ENCODE data around the gene PLEKHA3. TPM values are rescaled to one million over a fixed set of nuclear protein-coding genes. Genes with fewer than 3 reads are reported as not detected.
"Not testable (repeated sequence)": the region's sequence is repeated elsewhere in the genome, so short reads cannot be mapped to it uniquely, and the experiment has no call there.

The PLEKHA3 gene
- total RNA-seq, 2 experiments from 2014 or later, result 27.0 to 31.7 TPM

DNA sequence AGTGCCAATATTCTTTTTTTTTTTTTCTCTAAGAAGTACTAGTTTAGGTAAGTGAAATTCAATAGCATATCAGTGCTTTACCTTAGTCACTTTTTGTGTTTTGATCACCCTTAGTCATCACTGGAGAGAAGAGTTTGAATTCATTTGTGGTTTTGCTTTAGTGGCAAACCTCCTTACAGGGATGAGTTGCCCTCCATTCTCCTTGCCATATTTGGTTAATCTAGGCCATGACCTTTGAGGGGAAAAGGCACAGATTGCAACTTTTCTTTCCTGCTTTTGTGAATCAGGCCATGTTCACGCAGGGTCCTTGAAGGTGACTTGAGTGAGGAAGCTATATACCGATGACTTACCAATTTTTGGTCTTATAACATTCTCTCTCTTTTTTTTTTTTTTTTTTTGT lies 34.4 kb downstream of the PLEKHA3 start:
- ChIA-PET POLR2A (no interaction called here), CTCF (interaction anchor here (0.6 to 1.6 kb wide), 3 partner anchors 9 to 101 kb away, joined by 3 to 4 read pairs (median 3); no protein-coding TSS in a partner anchor)

DNA sequence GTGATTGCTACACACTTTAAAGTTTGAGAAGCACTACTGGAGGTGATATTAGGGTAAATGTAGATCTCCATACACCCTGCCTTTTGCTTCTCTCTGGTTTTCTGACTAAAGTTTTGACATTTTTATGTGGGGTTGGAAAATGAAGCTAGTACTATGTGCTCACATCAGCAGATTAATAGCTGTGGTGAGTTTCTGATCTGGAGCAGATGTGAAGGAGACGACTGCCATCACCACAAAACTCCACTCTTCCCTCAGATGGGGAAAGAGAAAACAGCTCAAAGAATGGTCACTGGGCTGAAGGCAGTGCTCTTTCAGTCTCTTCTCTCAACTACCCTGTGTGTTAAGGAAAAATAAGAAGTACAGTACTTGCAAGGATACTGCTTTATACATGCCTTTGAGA lies 37.2 kb downstream of the PLEKHA3 start:
- ChIA-PET POLR2A (no interaction called here), CTCF (interaction anchor here (2.0 kb wide), 1 partner anchor 13 kb away, joined by 4 read pairs; no protein-coding TSS in a partner anchor)

DNA sequence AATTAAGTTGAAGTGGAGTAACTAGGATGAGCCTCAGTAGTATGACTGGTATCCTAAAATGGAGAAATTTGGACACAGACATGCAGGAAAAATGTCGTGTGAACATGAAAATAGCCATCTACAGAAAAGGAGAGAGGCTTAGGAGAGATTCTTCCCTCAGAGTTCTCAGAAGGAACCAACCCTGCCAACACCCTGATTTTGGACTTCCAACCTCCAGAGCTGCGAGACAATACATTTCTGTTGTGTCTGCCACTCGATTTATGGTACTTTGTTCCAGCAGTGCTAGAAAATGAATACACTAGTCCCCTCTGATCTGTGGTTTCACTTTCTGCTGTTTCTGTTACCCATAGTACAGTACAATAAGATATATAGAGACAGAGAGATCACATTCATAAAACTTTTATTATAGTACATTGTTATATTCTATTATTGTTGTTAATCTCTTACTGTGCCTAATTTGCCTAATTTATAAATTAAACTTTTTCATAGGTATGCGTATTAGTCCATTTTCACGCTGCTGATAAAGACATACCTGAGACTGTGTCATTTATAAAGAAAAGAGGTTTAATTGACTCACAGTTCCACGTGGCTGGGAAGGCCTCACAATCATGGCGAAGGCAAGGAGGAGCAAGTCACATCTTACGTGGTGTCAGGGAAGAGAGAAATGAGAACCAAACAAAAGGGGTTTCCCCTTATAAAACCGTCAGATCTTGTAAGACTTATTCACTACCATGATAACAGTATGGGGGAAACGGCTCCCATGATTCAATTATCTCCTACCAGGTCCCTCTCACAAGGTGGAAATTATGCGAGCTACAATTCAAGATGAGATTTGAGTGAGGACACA lies 41.3 kb downstream of the PLEKHA3 start:
- POLR2A ChIA-PET, result no interaction called here
- CTCF ChIA-PET, result interaction anchor here (0.8 to 2.0 kb wide), 3 partner anchors 9 to 47 kb away, joined by 3 to 5 read pairs (median 3); no protein-coding TSS in a partner anchor

DNA sequence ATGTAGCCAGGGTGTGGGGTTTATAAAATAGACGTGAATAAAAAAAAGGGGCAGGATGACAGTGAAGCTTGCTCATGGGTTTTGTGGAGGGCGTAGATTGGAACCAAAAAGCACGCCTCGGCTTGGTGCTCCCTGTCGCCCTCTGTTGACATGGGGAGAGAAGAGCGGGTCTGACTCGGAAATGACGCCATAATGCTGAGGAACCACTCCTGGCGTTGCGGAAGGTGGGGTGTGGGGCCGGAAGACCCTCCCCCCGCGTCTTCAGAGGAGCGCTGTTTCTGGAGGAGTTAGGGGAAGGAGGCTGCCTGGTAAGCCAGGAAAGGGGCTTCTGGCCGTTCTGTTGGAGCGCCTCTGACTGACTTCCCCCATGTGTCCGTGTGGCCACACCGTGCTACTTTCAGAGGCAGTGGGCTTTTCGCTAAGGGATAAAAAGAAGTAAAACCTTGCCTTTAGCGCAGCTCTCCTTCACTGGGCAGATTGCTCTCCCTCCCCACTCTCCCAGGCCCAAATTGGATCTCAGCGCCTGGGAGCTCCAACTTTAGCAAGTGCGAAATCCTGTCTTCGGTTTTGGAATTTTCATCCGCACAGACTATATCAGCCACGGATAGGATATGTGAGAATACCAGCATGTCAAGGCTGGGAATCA lies 42.8 kb downstream of the PLEKHA3 start:
- POLR2A ChIA-PET, result interaction anchor here (0.6 to 0.7 kb wide), 2 partner anchors 33 to 44 kb away, joined by 3 read pairs; no protein-coding TSS in a partner anchor
- CTCF ChIA-PET, result interaction anchor here (0.6 to 2.0 kb wide), 6 partner anchors 8 to 72 kb away, joined by 3 to 7 read pairs (median 4); partner anchors contain the start of genes PJVK and PRKRA

DNA sequence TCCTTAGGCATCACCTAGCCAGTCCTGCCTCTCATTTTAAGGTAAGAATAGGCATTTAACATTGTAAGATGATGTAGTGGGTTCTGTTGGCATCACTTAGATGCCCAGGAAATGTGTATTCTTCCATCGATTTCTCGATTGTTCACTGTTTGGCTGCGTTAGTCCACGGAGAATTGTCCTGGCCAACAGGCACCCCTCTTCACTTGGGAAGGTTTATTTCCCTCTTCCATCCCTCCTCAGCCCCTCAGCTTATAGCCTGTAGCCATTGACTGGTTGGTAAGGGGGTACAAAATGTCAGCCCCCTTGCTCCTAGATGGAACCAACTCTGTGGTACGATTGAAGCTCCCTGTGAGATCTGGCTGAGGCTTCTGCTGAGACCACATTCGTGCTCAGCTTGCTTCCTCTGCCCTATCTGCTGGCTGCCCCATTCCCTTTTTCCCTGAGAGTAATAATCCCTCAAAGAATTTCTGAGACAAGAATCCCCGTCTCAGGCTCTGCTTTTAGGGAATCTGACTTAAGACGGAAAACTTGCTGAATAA lies 43.4 kb downstream of the PLEKHA3 start:
- POLR2A ChIA-PET, result interaction anchor here (0.6 kb wide), 1 partner anchor 33 kb away, joined by 3 read pairs; no protein-coding TSS in a partner anchor
- CTCF ChIA-PET, result interaction anchor here (1.5 to 2.0 kb wide), 3 partner anchors 8 to 73 kb away, joined by 4 to 7 read pairs (median 5); partner anchors contain the start of genes PJVK and PRKRA

DNA sequence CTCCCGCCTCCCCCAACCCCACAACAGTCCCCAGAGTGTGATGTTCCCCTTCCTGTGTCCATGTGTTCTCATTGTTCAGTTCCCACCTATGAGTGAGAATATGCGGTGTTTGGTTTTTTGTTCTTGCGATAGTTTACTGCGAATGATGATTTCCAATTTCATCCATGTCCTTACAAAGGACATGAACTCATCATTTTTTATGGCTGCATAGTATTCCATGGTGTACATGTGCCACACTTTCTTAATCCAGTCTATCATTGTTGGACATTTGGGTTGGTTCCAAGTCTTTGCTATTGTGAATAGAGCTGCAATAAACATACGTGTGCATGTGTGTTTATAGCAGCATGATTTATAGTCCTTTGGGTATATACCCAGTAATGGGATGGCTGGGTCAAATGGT lies 44.8 kb downstream of the PLEKHA3 start:
- CTCF ChIA-PET, result interaction anchor here (1.9 kb wide), 1 partner anchor 10 kb away, joined by 4 read pairs; no protein-coding TSS in a partner anchor
- POLR2A ChIA-PET, result not testable (repeated sequence)

DNA sequence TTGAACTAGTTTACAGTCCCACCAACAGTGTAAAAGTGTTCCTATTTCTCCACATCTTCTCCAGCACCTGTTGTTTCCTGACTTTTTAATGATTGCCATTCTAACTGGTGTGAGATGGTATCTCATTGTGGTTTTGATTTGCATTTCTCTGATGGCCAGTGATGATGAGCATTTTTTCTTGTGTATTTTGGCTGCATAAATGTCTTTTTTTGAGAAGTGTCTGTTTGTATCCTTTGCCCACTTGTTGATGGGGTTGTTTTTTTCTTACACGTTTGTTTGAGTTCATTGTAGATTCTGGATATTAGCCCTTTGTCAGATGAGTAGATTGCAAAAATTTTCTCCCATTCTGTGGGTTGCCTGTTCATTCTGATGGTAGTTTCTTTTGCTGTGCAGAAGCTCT lies 45.2 kb downstream of the PLEKHA3 start:
- CTCF ChIA-PET, POLR2A ChIA-PET: not testable (repeated sequence)

DNA sequence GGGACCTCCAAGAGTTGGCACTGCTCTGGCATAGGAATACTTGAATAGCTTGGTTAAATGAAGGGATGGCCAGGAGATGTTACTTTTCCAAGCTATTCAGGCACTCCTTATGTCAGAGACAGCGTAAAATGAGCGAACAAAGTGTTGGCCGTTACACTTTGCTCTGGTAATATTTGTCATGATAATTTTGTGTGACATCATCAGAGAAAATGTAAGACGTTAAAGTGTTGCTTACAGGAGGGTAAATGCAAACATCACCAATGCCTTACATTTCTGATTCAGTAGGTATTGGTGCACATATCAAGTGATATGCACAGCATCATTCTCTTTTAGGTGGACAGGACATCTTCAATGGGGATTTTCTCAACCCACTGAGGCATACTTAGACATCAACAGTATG lies 46.0 kb downstream of the PLEKHA3 start:
- CTCF ChIA-PET, result no interaction called here

DNA sequence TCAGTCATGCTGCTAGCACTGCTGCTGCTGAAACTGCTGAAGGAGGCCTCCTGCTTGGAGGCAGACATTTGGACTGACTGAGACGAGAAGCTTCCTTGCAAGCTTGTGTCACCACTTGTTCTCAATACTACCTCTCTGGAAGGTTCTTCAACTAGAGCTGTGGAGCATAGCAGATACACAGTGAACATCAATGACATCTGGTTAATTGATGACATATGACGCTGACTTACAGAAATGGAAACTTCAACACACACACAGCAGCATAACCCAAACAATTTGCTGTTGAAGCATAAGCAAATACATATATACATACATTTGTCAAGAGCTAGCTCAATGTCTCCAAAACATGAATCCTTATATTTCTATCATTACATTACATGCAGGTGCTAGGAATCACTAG lies 47.3 kb downstream of the PLEKHA3 start:
- ChIA-PET CTCF (no interaction called here), POLR2A (no interaction called here)

More for the DNA sequence above, 46.0 kb downstream of the PLEKHA3 start:
- POLR2A ChIA-PET, result no interaction called here

DNA sequence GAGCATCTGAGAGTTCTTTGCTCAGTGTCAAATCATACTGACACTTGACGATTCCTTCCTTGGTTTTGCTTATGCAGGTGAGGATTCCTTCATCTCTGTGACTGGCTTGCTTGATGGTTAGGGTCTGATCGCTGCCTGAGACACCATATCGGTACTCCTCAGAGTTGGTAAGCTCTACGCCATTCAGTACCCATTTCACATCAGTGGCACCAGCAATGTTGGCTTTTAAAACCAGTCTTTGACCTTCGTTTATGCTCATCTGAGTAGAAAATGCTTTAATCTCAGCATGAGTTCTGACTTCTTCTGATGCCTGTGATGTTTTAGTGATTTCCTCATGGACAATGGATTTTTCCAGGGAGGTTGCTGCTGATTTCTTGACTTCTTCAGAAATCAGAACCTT lies 48.4 kb downstream of the PLEKHA3 start:
- ChIA-PET CTCF (no interaction called here), POLR2A (no interaction called here)

DNA sequence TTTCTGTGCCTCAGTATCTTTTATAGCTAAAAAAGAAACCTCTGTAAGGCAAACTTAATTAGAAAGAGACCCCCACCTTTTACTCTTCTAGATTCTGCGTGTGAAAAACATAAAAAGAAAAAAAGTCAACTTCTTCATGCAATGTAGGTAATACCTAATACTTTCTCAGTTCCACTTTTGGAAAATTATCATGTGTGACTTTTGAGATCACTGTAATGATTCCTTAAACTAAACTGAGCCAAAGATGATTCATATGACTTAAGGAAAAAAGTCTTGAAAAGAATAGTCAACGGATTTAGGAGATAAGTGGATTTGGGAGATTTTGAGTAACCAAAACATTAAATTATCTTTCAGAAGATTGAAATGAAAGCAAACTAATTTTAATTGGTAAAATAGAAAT lies 48.9 kb downstream of the PLEKHA3 start:
- ChIA-PET POLR2A (no interaction called here), CTCF (no interaction called here)

DNA sequence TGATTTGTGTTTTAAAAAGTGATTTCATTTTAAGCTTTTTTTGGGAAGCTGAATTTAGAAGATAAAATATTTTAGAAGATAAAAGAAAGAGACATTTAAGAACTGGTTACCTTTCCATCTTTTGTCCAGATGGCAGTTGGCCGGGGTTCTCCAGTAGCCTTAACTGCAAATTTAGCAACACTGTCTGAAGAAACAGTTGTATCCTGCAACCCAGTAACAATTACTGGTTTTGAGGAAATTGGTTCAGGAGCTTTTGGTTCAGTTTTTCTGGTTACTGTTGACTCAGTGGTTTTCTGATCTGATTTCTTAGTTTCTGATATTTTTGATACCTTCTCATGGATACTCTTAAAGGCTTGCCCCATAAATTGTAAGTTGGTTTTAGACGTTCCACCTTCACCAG lies 49.9 kb downstream of the PLEKHA3 start:
- ChIA-PET POLR2A (interaction anchor here (1.0 kb wide), 1 partner anchor 79 kb away, joined by 6 read pairs; the partner anchor contains the start of genes PJVK and PRKRA), CTCF (interaction anchor here (0.9 to 1.0 kb wide), 3 partner anchors 12 to 79 kb away, joined by 3 to 4 read pairs (median 4); partner anchors contain the start of genes PJVK and PRKRA)

DNA sequence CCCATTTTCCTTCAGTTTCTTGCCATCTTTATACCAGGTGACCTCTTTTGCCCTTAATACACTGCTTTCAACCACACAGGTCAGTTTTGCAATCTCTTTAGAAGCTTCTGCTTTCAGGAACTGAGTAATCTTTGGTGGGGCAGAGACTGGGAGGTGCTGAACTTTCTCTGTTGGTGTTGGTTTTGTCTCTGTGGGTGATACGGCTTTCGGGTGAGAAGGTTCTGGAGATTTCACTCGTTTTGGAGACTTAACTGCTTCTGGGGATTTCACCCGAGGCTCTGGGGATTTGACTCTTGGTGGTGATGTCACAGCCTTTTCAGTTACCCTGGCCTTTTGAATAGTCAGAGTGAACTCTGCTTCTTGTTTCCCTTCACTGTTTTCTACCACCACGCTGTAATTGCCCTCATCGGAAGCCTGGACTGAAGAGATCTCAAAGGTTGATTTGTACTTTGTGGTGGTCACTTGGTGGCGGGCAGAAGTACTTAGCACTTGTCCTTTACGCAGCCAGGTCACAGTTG lies 50.4 kb downstream of the PLEKHA3 start:
- ChIA-PET POLR2A (interaction anchor here (1.0 kb wide), 1 partner anchor 80 kb away, joined by 6 read pairs; the partner anchor contains the start of genes PJVK and PRKRA), CTCF (interaction anchor here (0.9 to 1.0 kb wide), 3 partner anchors 13 to 80 kb away, joined by 3 to 4 read pairs (median 4); partner anchors contain the start of genes PJVK and PRKRA)

DNA sequence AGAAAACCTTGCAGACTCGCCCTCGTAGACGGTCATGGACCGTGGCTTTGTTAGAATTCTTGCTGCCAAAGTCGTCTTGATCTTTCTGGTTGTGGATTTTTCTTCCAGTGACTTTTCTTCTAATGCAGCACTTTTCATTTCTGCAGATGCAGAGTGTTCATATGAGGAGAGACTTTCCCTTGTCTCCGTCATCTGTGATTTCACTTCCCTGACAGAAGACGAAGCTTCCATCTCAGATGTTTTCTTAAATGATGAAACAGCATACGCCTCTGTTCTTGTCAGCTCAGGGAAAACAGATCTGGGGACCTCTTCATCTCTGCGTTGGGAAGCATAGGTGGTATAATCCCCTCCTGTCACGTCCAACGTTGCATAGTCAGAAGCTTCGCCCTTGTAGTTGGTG lies 50.9 kb downstream of the PLEKHA3 start:
- ChIA-PET CTCF (interaction anchor here (1.0 kb wide), 1 partner anchor 80 kb away, joined by 3 read pairs; the partner anchor contains the start of genes PJVK and PRKRA), POLR2A (no interaction called here)

DNA sequence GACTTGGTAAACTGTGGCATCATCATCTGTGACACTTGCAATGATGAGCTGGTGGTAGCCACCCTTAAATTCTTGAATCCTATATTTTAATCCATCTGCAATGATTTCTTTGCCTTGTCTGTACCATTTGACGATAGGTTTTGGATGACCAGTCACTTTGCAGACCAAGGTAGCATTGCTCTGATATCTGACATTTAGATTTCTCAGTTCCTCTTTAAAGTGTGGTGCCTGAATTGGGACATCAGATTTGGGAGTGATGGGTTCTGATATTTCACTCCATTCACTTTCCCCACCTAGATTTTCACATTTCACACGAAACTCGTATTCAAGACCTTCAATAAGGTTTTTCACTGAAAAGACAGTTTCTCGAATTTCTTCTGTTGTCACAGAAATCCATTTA lies 55.8 kb downstream of the PLEKHA3 start:
- POLR2A ChIA-PET, result no interaction called here
- CTCF ChIA-PET, result interaction anchor here (0.6 kb wide), 1 partner anchor 275 kb away, joined by 3 read pairs; no protein-coding TSS in a partner anchor

DNA sequence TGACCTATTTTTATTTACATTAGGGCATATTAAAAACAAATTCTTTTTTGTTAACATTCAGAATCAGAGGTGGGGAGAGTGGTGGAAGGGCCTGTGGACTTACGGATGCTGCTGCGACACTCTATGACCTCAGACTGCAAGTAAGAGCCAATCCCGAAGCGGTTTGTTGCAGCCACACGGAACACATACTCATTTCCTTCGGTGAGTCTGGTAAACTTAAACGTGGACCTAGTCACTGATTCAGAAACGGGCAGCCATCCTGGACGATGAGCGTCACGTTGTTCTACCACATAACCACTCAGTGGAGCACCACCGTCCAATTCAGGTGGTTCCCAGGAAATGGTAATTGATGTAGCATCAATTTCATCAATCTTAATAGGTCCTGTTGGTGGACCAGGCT lies 61.9 kb downstream of the PLEKHA3 start:
- ChIA-PET CTCF (no interaction called here), POLR2A (no interaction called here)

DNA sequence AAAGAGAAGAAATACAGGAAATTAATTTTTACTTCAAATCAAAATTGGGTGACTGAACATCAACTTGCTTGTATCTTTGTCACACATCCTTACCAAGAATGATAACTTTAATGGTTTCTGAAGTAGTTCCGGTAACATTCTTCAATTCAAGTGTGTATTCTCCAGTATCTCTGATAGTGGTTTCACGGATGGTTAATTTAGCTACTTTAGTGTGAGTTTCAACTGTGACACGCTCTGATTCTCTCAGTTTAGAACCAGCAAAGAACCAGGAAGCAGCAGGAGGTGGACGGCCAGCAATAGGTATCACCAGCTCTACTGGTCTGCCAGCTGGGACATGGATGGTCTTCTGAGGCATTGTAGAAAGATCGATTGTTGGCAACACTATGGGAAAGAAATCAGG lies 62.3 kb downstream of the PLEKHA3 start:
- ChIA-PET POLR2A (no interaction called here), CTCF (no interaction called here)

DNA sequence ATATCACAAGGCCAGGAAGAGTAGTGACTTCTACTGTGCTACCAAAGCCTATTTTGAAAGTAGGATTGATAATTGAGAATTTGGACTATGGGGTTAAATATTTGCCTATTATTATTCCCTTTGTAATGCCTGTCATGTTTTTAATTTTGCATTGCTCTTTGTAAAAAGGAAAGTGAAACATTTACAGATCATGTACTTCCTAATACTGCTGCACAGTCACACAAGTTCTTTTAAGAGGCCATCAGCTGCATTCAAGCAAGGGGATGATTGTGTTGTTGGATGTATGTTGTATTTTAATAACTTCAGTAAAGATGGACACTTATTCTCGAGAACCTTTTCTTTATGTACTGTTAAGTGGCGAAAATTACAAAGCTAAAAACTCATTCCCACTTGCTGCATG lies 70.1 kb downstream of the PLEKHA3 start:
- ChIA-PET POLR2A (no interaction called here), CTCF (no interaction called here)

DNA sequence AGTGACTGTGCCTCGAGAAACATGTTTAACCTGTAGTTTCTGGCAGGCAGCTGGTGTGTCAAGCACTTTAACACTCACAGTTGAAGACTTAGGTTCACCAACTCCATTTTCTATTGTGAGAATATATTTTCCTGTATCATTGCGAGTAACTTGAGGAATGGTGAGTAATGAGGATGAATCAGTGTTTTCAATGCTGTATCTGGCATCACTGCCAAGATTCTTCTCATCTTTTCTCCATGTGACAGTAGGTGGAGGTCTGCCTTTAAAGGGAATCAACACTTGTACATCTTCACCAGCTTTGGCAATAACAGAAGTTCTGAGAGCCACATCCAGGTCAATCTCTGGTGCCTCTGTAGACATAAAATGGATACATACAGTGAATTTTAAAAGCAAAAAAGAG lies 72.8 kb downstream of the PLEKHA3 start:
- ChIA-PET CTCF (no interaction called here), POLR2A (no interaction called here)
